IPS-18c (cell line): Measurements from ENCODE around the gene EVL.

Source experiments
- H3K4me3 ChIP-seq: 2 replicates; pipeline ENCODE4 v1.7.0; 2013; ENCODE audit warnings: low read depth, mild to moderate bottlenecking, low read length, moderate library complexity; ENCODE audit not compliant: insufficient read depth
- H3K9me3 ChIP-seq: one replicate; pipeline ENCODE4 v1.6.1; 2013; ENCODE audit warnings: mild to moderate bottlenecking, low read length, moderate library complexity; ENCODE audit not compliant: control insufficient read depth, insufficient read depth

EVL gene

DNA sequence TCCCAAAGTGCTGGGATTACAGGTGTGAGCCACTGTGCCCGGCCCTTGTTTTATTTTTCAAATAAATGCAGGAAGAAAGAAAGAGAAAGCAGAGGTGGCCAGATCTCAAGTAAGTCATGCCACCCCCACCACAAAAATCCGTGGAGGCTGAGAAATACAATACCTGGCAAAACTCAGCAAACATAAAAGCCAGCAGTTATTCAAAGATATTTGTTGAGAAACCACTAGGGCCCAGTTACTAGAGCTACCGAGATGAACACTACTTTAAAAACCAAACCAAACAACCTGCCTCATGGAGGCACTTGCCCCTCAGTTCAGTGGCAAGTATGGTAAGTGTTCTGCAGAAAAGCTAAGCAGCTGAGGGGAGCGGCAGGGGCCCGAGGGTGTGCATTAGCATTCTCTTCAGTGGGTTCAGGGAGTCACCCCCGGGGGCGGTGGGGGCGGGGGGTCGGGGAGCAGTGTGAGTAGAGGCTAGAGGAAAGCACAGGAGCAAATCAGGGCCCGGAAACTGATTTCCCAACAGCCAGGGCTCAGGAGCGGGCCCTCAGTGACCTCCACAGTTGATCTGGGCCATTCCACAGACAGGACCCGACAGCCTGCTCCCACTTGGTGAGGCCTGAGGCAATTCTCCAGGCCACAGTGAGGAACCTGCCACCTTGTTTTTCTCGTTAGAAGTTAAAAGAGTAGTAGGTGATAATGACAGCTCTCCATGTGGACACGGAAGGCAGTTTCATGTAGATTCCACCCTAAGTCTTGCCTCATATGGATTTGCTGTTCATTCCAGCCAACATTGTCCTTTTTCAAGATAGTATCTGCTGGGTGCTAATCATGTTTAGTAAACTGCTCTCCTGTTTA lies 8.6 kb downstream of the EVL start:
- no peaks in the 10 kb centered on the region for H3K9me3 ChIP-seq
- H3K4me3 ChIP-seq, result no peak overlapping the region

DNA sequence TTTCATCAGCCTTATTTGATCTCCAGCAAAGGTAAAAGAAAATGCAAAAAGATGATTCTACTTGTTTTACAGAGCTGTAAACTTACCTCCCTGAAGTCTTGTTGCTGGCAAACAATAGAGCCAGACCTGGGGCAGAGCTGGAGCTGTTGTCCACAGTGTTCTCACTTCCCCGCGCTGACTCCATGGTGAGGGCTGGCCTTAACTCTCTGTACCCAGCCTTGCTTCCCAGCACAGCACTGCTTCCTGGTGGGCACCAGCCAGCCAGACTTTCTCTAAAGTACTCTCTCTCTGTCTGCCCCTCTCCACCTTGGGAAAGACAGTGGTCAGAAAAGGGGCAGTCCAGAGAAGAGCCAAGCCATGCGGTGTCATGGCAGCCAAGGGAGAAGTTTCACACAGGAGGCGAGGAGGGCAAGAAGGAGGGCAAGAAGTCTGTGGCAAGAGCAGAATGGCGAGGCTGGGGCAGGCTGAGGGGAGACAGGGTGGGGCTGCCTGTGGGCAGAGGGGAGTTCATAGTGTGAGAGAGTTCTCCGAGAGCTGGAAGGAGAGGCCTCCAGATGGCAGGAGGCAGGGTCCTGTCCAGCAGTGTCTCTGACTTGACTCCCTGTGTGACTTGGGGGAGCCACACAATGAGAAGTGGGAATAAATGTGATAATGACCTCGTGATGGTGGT lies 9.3 kb downstream of the EVL start:
- Histone ChIP-seq H3K9me3 (no peaks in the 10 kb centered on the region), H3K4me3 (no peak overlapping the region)

GRCh38 chr14:100075681-100076080 lies 10.5 kb downstream of the EVL start:
- no peaks in the 10 kb centered on the region for H3K9me3 ChIP-seq
- no peak overlapping the region for H3K4me3 ChIP-seq

DNA sequence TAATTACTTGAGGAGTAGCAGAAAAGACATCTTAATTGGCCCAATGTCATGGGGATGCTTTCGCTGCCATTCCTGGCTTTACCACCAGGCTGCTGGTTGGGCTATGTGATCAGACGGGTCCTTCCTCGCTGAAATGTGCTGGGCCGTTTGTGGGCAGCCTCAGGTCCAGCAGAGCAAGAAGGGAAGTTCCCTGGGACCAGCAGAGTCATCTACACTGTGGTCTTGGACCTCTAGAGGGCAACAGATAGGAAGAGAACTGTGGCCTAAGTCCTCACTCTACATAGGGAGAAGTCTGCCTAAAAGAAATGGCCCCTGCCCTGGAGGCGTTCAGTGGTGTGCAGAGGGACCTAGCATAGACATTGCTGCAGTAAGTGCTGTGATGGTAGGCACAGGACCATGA lies 10.9 kb downstream of the EVL start:
- no peak overlapping the region for H3K4me3 ChIP-seq
- no peaks in the 10 kb centered on the region for H3K9me3 ChIP-seq

DNA sequence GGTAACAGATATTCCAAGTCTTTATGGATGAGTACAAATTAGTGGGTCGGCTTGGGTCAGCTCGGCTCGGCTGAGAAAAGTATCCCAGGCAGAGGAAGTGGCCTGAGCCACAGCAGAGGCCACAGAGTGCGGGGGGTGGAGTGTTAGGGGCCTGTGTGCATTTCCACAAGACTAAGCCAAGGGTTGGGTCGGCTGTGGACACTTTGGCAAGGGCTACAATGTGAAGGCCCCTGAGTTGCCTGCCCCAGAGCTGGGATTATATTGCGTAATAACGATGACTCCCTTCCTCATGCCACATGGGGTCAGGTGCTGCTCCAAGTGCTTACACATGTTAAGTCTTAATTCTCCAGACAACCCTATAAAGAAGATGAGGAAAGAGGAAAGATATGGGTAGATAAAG lies 11.4 kb downstream of the EVL start:
- Histone ChIP-seq H3K9me3 (no peaks in the 10 kb centered on the region), H3K4me3 (no peak overlapping the region)

DNA sequence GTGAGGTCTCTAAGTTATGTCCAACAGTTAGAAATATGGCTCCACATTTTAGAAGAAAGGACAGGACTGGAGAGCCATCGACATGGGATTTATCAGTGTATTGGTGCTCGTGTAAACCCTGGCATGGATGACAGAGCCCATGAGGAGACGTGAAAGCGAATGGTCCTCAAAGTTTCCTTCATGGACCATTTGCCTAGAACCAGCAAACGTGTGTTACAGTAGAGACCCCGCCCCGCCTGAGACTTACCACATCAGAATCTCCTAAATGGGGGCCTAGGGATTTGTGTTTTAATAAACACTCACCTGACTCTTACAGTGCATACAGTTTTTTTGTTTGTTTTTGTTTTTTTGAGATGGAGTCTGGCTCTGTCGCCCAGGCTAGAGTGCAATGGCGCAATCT lies 12.2 kb downstream of the EVL start:
- Histone ChIP-seq H3K9me3 (no peaks in the 10 kb centered on the region), H3K4me3 (no peak overlapping the region)

DNA sequence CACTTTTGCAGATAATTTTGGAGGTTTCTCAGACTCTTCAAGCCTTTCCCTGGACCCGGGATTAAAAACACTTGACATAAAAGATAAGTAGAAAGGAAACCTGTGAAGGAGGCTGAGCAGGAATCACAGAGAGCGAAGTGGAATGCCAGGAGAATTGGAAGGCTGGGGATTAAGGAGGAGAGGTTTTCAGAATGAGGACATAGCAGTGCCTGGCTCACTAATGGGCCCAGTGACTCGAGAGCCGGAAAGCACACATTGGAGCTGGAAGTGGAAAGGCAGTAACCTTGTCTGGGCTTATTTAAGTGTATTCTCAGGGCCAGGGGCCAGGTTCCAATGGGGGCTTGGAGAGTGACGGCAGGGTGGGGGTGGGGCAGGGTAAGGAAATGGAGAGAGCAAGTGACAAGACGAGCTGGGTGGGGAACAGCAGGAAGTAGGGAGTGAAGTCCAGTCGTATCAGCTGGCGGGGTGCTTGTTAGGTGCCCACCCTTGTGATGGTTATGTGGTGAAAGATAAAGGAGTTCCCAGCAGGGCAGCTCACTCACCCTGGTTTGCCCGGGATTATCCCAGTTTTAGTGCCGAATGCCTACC lies 13.1 kb downstream of the EVL start:
- no peaks in the 10 kb centered on the region for H3K9me3 ChIP-seq
- no peak overlapping the region for H3K4me3 ChIP-seq

DNA sequence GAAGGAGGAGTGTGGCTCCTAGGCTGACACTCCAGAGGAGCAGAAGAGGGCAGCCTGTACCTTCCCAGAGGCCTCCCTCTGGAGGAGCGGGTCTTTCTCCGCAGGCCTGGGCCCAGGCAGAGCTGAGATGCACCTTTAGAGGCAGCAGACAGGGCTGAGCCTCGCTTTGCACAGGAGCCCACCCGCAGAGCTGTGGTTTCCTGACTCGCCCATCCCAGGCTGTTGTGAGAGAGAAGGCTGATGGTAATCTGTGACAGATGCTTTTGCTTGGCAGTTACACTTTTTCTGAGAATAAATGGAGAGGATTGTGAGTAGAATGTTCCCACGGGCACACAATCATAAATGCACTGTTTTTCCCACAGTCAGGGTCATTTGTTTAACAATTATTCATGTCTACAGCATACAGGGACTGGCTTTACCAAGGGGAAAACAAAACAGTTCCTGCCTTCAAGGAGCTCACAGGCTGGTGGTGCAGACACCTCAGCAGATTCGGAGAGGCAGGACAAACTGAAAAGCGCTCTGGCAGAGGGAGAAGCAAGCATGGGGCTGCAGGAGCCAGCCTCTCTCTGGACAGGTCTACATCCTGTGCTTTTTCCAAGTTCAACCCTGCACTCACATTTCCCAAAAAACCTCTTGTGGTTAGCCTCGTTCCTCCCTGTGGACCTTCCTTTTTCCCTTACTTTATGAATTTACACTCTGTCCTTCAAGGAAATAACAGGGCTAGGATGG lies 13.9 kb downstream of the EVL start:
- H3K4me3 ChIP-seq, result no peak overlapping the region
- no peaks in the 10 kb centered on the region for H3K9me3 ChIP-seq

GRCh38 chr14:100079726-100080005 lies 14.4 kb downstream of the EVL start:
- H3K4me3 ChIP-seq, result no peak overlapping the region

GRCh38 chr14:100080206-100080605 lies 15.0 kb downstream of the EVL start:
- Histone ChIP-seq H3K4me3 (no peak overlapping the region), H3K9me3 (no peaks in the 10 kb centered on the region)

More at GRCh38 chr14:100079726-100080005, 14.4 kb downstream of the EVL start:
- no peaks in the 10 kb centered on the region for H3K9me3 ChIP-seq

GRCh38 chr14:100081997-100082625 lies 16.9 kb downstream of the EVL start:
- Histone ChIP-seq H3K9me3 (no peaks in the 10 kb centered on the region), H3K4me3 (no peak overlapping the region)

GRCh38 chr14:100082723-100083122 lies 17.5 kb downstream of the EVL start:
- no peak overlapping the region for H3K4me3 ChIP-seq
- H3K9me3 ChIP-seq, result no peaks in the 10 kb centered on the region

- H3K4me3 ChIP-seq, result no peak overlapping the region
- no peaks in the 10 kb centered on the region for H3K9me3 ChIP-seq
These were observed 18.5 kb downstream of the EVL start for GRCh38 chr14:100083706-100084105.

GRCh38 chr14:100084591-100084990 lies 19.4 kb downstream of the EVL start:
- no peak overlapping the region for H3K4me3 ChIP-seq
- no peaks in the 10 kb centered on the region for H3K9me3 ChIP-seq

DNA sequence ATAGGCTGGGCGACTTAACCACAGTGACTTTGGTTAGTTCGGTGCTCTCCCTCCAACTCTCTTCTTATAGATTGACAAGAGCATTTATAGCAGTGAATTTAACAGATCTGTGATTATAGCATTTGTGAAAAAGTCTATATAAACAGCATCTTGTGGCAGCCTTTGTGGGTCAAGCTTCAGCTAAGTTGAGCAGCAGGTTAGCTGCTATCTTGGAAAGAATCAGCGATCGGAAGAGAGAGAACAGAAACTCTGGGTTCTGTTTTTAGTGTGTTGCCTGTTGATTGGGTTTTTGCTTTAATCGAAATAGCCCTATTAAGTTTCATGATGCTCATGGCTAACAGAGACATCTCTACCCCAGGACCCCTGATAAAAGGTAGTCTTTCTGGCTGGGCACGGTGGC lies 20.2 kb downstream of the EVL start:
- Histone ChIP-seq H3K9me3 (no peaks in the 10 kb centered on the region), H3K4me3 (no peak overlapping the region)

GRCh38 chr14:100086361-100086760 lies 21.1 kb downstream of the EVL start:
- Histone ChIP-seq H3K4me3 (no peak overlapping the region), H3K9me3 (no peaks in the 10 kb centered on the region)

GRCh38 chr14:100088226-100088625 lies 23.0 kb downstream of the EVL start:
- Histone ChIP-seq H3K4me3 (no peak overlapping the region), H3K9me3 (no peaks in the 10 kb centered on the region)
